Measurements from ENCODE around the gene STEAP2. TPM values are rescaled to one million over a fixed set of nuclear protein-coding genes. Genes with fewer than 3 reads are reported as not detected.

STEAP2 gene
- total RNA-seq, 1 donor from 2014 or later: 13.4 TPM

DNA sequence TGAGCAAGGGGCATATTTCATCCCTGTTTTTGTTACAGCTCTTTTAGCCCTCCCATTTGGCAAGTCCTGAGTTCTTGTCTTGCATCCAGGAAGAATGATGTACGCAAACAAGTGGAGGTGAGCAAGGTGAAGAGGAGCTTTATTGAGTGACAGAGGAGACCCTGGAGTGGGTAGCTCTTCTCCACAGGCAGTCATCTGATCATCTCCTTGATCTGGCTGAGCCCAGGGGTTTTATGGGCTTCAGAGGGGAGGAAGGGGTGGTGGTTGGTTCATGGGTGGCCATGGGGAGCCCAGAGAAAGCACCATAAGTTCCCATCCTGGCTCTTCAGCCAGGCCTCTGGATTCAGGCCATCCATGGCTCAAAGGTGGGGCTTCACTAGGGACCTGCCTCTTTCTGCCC is 35.3 kb upstream of the STEAP2 start:
- no peaks in the 10 kb centered on the region for H3K4me1 ChIP-seq
- no peak overlapping the region for H3K27ac ChIP-seq
- TF ChIP-seq, protein P1, sequence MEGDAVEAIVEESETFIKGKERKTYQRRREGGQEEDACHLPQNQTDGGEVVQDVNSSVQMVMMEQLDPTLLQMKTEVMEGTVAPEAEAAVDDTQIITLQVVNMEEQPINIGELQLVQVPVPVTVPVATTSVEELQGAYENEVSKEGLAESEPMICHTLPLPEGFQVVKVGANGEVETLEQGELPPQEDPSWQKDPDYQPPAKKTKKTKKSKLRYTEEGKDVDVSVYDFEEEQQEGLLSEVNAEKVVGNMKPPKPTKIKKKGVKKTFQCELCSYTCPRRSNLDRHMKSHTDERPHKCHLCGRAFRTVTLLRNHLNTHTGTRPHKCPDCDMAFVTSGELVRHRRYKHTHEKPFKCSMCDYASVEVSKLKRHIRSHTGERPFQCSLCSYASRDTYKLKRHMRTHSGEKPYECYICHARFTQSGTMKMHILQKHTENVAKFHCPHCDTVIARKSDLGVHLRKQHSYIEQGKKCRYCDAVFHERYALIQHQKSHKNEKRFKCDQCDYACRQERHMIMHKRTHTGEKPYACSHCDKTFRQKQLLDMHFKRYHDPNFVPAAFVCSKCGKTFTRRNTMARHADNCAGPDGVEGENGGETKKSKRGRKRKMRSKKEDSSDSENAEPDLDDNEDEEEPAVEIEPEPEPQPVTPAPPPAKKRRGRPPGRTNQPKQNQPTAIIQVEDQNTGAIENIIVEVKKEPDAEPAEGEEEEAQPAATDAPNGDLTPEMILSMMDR (IDR thresholded peaks at IDR 0.05): no peak
- no peak overlapping the region for H3K4me3 ChIP-seq
- H3K9me3 ChIP-seq: no peaks in the 10 kb centered on the region
- DNase-seq (no peak), ATAC-seq (no peak)
- no peaks in the 10 kb centered on the region for H3K27me3 ChIP-seq (ENCODE audit: low read depth)
- H3K36me3 ChIP-seq: no peaks in the 10 kb centered on the region
- intact Hi-C loops (cut with DNase I): no loop called here

DNA sequence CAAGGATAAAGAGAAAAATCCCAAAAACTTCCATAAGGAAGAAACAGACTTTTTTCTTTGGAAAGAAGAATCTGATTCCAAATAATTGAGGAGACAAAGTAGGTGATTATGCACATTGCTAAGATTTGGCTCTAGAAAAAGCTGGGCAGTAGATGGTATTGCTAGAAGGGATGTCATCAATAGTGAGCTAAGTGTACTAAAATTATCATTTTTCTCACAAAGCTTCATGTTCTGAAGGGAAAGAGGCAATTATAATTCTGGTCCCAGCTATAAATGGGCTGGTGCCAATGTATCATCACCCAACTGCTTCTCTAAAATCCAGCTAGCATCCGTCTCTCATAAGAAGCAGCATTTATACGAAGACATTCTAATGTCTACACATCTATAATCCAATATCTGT is 33.4 kb upstream of the STEAP2 start:
- intact Hi-C loops (cut with DNase I): no loop called here
- TF ChIP-seq, protein P1 (IDR thresholded peaks at IDR 0.05): no peak
- H3K9me3 ChIP-seq: no peaks in the 10 kb centered on the region
- H3K4me3 ChIP-seq: no peak overlapping the region
- DNase-seq (no peak), ATAC-seq (no peak)
- H3K27ac ChIP-seq: no peak overlapping the region
- H3K27me3 ChIP-seq (ENCODE audit: low read depth): no peaks in the 10 kb centered on the region
- H3K4me1 ChIP-seq: no peaks in the 10 kb centered on the region
- no peaks in the 10 kb centered on the region for H3K36me3 ChIP-seq

DNA sequence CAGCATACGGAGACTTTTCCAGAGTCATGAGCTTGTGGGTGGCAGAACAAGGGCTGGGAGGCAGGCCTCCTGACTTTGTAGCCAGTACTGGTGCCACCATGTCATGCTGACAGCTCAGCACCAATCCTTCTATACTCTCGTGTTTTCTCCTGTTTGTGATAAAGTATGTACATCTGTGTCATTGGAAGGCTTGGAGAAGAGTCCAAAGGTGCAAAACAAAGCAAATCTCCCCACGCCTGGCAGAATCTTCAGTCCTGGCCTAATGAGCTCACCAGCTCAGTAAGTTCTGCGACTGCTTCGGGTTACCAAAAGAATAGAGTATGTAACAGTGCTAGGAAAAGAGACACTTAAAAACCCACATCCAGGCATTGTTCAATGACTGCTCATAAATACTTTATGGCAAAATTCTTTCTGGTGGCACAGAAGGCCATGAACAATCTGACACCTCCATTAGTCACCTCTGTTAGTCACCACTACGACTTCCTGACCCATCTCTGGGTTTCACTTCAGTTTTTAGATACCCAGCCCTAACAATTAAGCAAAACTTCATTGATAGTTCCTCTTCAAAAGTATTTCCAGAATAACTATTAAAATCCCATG is 32.8 kb upstream of the STEAP2 start:
- H3K27ac ChIP-seq: no peak overlapping the region
- TF ChIP-seq, protein P1 (IDR thresholded peaks at IDR 0.05): no peak
- intact Hi-C loops (cut with DNase I): no loop called here
- H3K9me3 ChIP-seq: no peaks in the 10 kb centered on the region
- H3K4me3 ChIP-seq: no peak overlapping the region
- DNase-seq: no peak
- H3K36me3 ChIP-seq: no peaks in the 10 kb centered on the region
- no peaks in the 10 kb centered on the region for H3K4me1 ChIP-seq
- peak; percentile 32 to 35 for ATAC-seq
- no peaks in the 10 kb centered on the region for H3K27me3 ChIP-seq (ENCODE audit: low read depth)

DNA sequence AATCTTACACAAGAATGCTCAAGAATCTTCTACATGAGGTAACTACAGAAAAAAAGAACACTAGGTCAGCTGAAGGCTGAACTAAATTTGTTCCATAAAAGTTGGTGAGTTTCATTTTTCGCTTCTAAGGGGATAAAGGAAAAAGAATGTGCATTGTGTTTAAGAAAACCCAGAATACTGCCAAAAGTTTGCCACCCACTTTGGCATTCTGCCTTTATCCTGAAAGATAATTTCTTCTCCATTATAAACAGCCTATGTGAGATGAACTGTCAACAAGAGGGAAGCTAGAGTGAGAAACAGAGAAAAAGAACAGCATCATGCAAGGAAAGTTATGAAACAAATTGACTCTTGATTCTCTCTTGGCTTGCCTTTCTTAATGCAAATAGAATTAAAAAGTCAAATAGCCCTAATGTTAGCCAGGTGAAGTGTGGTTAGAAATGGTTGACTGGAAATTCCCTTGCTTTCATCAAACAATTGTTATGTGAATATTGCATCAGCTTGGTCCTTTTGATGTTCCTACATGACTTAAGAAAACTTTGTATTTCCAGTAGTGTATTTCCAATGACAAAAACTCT is 31.4 kb upstream of the STEAP2 start:
- intact Hi-C loops (cut with DNase I): no loop called here
- peak in 1 of 2 donors; percentile 46 for ATAC-seq

DNA sequence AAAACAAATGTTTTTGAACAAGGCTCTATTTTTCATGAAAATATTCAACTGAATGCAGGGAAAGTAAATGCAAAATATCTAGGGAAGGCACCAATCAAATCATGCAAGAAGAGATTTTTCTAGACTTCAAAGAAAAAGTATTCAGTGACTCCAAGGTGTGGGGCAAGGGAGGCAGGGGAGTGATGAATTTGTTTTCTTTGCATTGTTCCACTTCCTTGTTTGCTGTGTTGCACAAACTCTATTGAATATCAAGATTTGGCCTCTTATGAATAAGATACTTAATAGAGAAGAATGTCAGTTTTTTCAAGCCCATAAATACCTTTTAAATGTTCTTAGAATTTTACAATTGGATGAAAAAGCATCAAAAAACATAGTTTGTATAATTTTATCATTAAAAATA is 30.9 kb upstream of the STEAP2 start:
- no peaks in the 10 kb centered on the region for H3K36me3 ChIP-seq
- no peaks in the 10 kb centered on the region for H3K9me3 ChIP-seq
- intact Hi-C loops (cut with DNase I): no loop called here
- no peak overlapping the region for H3K4me3 ChIP-seq
- H3K27me3 ChIP-seq (ENCODE audit: low read depth): no peaks in the 10 kb centered on the region
- H3K4me1 ChIP-seq: no peaks in the 10 kb centered on the region
- TF ChIP-seq, protein P1 (IDR thresholded peaks at IDR 0.05): no peak
- ATAC-seq (no peak), DNase-seq (no peak)
- H3K27ac ChIP-seq: no peak overlapping the region

More for the DNA sequence above, 31.4 kb upstream of the STEAP2 start:
- H3K9me3 ChIP-seq: no peaks in the 10 kb centered on the region
- DNase-seq: no peak
- no peaks in the 10 kb centered on the region for H3K27me3 ChIP-seq (ENCODE audit: low read depth)
- H3K4me3 ChIP-seq: no peak overlapping the region
- H3K27ac ChIP-seq: no peak overlapping the region
- H3K36me3 ChIP-seq: no peaks in the 10 kb centered on the region
- no peaks in the 10 kb centered on the region for H3K4me1 ChIP-seq
- TF ChIP-seq, protein P1 (IDR thresholded peaks at IDR 0.05): no peak

All from lower lobe of right lung (tissue), 2 donors.